Stimulated activated CD4-positive, alpha-beta T cell treated with anti-CD3 and anti-CD28 coated beads, Interleukin-12 subunit alpha, Interleukin-12 subunit beta, amount 100 ng/mL, for 4 hours (primary cell): ENCODE measurements around the gene ZNF48.

Experiments used
- DNase-seq: peaks from one replicate; pipeline ENCODE4 v3.0.0-alpha.2; 2020

The ZNF48 gene

DNA sequence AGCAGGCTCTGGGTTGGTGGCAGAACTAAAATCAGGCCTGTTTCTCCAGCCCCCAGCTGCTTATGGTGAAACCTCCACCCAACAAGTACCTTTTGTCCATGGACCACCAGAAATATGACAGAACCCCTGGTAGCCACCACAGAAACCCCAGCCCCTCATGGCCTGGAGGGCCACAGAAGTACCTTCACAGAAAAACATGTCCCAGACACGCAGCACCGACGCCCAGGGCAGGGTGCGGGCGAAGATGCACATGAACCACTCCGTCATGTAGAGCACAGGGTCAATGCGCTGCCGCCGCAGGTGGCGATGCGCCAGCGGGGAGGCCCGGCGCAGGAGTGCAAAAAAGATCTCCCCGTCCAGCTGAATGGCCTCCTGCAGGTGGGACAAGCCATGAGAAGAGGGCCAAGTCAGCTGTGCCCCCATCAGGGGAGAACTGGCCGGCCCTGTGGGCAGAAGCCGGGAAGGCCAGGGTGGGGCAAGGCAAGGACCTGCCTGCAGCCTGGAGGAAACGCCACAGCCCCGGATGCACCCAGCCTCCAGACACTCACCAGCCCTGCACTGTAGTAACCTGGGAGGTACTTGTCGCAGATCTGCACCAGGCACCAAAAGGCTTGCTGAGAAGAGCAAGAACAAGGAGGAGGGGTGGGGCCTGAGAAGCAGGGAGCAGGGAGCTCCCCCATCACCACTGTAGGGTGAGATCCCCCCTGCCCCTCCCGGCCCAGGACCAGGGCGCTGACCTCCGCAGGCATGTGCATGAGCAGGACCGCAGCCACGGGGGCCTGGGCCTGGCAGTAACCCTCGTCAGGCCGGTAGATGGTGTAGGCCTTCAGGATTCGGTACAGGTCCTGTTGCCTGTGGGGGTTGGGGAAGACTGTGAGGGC lies 36.0 kb upstream of the ZNF48 start:
- DNase-seq: no peak

- DNase-seq: no peak
These were observed 35.4 kb upstream of the ZNF48 start for GRCh38 chr16:30359871-30360170.

DNA sequence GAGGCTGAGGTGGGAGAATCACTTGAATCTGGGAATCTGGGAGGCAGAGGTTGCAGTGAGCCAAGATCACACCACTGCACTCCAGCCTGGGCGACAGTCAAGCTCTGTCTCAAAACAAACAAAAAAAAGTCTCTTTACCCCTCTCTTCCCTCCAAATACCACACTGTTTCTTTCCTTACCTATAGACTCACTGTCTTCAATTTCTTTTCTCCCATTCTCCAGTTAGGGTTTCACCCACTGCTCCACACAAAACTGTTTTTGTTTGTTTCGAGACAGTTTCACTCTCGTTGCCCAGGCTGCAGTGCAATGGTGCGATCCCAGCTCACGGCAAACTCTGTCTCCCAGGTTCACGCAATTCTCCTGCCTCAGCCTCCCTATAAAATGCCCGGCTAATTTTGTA lies 34.0 kb upstream of the ZNF48 start:
- no peak for DNase-seq

DNA sequence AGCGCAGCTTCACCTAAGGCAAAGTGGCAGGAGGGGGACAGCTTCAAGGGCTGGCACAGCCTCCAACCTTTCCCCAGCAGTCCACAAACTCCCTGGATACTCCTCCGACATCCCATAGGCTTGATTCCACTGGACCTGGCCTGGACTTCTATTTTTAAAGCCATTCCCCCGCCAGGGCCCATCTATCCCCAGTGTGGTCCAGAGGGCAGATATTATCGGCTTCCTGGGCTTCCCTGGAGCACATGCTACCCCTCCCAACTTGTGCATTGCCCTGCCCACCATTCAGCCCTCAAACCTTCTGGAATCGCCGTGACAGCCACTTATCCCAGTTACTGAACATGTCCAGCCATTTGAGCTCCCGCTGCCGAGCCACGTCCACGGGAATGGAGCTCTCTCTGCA lies 30.0 kb upstream of the ZNF48 start:
- no peak for DNase-seq

GRCh38 chr16:30366511-30366910 lies 28.7 kb upstream of the ZNF48 start:
- no peak for DNase-seq

GRCh38 chr16:30367349-30368009 lies 27.7 kb upstream of the ZNF48 start:
- DNase-seq: no peak

- no peak for DNase-seq
These were observed 27.0 kb upstream of the ZNF48 start for GRCh38 chr16:30368122-30368791.

DNA sequence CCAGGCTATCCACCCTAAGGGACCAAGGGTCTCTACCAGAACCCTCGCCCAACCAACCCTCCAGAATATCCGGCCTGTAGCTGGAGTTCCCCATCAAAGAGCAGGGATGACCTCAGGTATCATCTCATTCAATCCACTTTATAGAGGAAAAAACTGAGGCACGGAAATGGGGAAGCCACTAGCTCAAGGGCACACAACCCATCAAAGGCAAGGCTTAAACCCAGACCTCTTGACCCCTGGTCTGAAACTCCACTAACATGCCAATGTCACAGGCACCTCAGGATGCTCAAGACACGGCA lies 26.5 kb upstream of the ZNF48 start:
- DNase-seq: no peak

DNA sequence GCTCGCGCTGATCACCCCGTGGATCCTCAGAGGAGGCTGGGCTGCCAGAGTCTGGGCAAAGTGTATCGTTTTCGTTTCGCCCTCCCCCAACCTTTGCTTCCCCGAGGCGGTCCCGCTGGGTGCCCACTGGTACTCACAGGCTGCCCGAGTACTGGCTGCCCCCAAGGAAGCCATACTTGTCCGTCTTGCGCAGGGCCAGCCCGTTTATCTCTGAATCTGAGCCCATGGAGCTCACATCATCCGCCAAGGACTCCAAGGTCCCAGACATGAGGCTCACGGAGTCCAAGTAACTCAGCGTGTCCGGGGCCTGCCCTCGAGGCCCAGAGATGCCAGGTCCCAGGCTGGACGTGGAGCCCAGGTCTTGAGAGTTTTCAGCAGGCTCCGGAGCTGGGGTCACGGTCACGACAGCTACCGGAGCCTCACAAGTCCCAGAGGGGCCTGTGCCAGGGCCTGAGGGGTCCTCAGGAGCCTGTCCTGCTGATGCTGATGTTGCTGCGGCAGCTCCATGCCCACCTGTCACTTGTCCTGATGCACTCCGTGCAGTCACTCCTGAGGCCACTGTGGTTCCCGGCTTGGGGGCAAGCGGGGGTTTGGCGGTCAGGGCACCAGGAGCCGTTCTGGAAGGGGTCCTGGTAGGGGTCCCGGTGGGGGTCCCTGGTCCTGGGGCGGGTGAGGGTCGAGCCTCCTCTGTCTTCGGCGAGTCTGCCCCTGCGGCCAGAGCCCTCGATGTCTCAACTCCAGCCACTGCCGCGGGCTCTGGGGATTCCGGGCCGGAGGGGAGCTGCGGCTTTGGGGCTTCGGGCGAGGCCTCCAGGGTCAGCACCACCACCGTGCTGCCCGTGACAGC lies 25.9 kb upstream of the ZNF48 start:
- DNase-seq: no peak

DNA sequence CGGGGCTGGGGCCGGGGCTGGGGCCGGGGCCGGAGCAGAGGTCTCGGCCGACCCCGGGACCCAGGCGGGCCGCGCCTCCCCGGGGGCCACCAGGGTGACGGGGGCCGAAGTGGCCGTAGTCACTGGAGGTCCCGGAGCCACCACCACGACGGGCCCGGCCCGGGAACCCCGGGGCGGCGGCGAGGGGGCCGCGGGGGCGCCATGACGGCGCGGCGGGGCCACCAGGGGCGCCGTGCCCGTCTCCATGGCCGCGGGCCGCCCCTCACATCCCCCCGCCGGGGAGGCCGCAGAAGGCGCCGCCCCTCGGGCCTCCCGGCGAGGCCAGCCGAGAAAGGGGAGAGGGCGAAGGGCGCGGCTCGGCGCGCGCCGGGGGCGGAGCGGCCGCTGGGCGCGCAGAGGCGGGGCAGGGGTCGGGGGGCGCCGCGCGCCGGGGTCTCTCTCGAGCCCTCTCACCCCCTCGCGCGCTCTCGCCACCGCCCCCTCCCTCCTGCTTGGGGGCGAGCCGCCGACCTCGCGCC lies 25.2 kb upstream of the ZNF48 start:
- no peak for DNase-seq

DNA sequence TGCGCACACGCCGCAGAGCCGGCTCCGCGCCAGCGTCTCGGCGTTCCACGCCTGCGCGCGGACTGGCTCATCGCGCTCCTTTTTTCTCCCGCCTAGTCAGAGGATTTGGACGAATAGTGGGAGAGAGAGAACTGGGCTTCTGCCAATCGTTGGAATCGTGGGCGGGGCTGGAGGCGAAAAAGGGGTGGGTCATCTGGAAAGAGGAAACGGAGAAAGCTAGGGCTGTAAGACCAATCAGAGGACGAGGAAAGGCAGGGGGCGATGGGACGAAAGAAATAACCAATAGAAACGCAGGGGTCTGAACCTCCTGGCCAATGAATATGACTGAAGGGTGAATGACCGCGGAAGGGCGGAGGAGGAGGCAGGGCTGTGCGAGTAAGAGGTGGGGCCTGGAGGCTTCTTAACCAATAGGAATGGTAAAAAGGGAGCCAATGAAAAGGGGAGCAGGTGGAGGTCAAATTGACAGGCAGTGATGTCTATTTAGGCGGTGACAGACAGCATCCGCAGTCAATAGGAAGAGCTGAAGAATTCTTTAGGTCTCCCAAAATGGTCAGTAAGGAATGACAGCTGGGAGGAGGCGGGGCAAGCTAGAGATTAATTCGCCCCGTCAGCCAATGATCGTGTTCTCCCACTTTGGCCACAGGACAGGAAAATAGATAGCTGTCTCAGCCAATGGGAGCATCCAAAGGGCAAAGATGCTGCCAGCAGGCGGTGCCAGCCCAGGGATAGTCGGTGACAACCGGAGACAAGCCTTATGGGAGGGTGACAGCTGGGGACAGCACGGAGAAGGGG lies 24.6 kb upstream of the ZNF48 start, which contains the start of gene TBC1D10B:
Gene TBC1D10B, minus strand, starts transcription at position 39 of the 792 bp plus-strand sequence. CDS start 311 bp downstream, outside the sequence.
- peak; percentile 94 for DNase-seq

DNA sequence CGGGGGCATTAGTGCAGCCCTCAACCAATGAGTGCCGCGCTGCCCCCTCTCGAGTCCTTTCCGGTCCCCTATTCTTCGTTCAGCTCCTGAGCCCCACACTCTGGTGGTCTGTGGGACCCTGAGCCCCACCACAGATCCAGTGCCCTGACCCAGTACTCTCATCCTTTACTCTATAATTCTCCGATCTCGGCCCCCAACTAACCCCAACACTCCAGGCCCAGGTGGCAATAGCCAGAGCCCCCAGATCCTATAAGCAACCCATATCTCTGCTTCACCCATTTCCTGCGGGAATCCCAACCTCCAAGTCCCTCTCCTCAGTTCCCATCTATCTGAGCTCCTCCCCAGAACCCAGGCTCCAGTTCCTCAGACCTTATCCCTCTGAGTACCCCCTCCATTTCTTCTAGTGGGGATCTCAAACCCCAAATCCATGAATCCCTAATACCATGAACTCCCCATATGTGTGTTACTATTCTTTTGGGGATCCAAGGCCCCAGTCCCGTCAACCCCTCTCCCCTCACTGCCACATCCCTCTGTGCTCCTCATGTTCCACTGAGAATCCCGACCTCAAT lies 23.9 kb upstream of the ZNF48 start:
- no peak for DNase-seq

DNA sequence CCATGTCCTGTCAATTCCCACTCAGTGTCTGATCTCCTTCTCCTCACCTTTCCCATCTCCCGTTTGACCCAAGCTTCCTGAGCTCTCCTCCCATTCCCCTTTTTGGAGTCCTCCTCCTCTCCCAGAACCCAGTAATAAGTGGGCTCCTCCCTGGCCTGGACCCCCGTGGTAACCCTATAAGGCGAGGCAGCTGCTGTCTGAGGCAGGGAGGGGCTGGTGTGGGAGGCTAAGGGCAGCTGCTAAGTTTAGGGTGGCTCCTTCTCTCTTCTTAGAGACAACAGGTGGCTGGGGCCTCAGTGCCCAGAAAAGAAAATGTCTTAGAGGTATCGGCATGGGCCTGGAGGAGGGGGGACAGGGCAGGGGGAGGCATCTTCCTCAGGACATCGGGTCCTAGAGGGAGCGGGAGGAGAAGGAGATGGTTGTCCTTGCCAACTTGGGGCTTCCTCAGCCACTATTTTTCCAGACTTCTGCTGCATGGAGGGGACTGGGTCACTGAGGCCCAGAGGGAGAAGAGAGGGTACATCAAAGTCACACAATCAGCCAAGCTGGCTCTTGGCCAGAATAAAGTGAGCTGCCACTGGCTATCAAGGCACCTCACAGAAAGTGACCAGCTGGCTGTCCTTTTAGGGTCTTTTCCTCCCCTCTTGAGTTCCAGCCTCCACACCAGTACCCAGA lies 23.0 kb upstream of the ZNF48 start:
- no peak for DNase-seq

- no peak for DNase-seq
These were observed 22.5 kb upstream of the ZNF48 start for GRCh38 chr16:30372725-30373124.

DNA sequence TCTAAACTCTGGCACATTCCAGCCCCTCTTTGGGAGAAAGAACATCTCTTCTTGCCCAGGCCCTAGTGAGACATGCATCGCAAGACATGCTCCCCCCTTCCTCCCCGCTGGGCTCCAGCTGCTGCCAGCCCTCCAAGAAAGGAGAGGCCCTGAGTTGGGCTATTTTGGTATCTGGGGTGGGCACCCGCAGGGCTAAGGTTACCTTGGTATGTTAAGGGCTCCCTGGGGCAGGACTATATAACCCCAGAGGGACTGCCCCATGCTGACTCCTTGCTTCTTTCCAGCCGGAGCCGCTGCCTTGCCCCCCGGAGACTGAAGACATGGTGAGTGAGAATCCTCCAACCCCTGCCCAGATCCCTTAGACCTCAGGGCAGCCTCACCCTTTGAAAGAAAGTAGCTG lies 20.7 kb upstream of the ZNF48 start, which contains the start of gene MYL11:
Gene MYL11, plus strand, starts transcription at position 265 of the 400 bp plus-strand sequence. Its CDS starts 56 bp downstream, at position 321.
- no peak for DNase-seq

DNA sequence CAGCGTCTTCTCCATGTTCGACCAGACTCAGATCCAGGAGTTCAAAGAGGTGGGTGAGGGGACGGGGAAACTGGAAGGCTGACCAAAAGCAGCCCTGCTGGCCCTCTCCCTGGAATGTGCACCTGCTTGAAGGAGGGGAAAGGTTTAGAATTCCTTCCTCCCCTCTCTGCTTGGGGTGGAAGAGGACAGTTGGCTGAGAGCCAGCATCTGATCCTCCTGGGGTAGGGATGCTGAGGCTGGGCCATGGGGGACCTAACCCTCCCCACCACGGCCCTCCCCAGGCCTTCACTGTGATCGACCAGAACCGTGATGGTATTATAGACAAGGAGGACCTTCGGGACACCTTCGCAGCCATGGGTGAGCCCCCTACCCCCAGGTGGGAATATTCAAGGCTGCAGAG lies 19.4 kb upstream of the ZNF48 start:
- no peak for DNase-seq

GRCh38 chr16:30376461-30376902 lies 18.7 kb upstream of the ZNF48 start:
- no peak for DNase-seq

DNA sequence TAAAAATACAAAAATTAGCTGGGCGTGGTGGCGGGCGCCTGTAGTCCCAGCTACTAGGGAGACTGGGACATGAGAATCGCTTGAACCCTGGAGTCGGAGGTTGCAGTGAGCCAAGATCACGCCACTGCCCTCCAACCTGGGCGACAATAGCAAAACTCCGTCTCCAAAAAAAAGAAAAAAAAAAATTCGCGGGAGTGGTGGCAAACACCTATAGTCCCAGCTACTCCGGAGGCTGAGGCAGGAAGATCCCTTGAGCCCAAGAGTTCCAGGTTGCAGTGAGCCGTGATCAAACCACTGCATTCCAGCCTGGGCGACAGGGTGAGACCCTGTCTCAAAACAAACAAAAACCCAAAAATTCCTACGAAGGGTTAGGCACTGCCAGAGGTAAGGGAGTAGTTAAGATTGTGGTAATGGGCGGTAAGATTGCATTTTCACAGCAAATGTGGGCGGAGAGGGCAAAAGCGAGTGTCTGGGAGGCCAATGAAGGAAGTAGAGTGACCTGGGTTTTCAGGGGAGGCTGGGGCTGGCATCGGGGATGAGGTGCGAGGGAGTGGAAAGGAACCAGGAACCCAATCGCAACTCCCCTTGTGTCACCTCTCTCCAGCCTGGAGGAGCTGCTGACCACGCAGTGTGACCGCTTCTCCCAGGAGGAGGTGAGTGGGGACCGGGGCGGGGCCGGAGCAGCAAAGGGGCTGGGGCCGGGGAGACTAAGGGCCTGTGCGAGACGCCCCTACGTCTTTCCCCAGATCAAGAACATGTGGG lies 18.0 kb upstream of the ZNF48 start:
- DNase-seq: no peak

DNA sequence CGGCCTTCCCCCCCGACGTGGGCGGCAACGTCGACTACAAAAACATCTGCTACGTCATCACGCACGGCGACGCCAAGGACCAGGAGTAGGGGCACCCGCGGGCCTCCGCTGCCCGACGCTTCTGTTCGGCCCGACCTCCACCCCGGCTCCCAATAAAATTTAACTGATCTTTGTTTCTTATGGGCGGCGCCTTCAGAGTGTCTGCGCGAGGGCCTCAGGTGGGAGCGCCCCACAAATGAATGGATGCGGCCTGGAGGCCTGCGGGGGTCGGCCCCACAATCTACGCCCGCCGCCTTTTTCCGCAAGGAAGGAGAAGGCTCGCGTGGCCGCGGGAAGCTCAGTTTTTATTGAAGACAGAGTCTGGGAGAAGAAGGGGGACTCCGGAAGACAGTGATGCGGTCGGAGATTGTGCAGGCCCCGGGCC lies 17.4 kb upstream of the ZNF48 start:
- DNase-seq: peak; percentile 80
